Ascending aorta (tissue), 2 donors: ENCODE results near the gene FGD2. TPM values are rescaled to one million over a fixed set of nuclear protein-coding genes. Genes with fewer than 3 reads are reported as not detected.

Source experiments
- DNase-seq, 2 donors: peaks; one replicate each; pipeline ENCODE4 v3.0.0-alpha.2; 2019; ENCODE audit warnings: low spot score in 2 of 2
- H3K27ac ChIP-seq, 2 donors: fragments of 200-600 bp; sonication (generic); one replicate each; pipeline ENCODE4 v1.5.1; 2016 to 2017; ENCODE audit warnings: mild to moderate bottlenecking in 1 of 2
- H3K27me3 ChIP-seq: fragments of 200-600 bp; sonication (generic); one replicate; pipeline ENCODE4 v1.5.1; 2017
- H3K36me3 ChIP-seq, 2 donors: fragments of 200-600 bp; sonication (generic); one replicate each; pipeline ENCODE4 v1.5.1; 2016
- H3K4me1 ChIP-seq, 2 donors: fragments of 200-600 bp; sonication (generic); one replicate each; pipeline ENCODE4 v1.5.1; 2016 to 2017; ENCODE audit warnings: mild to moderate bottlenecking in 1 of 2
- H3K4me3 ChIP-seq, 2 donors: fragments of 200-600 bp; sonication (generic); one replicate each; pipeline ENCODE4 v1.5.1; 2016 to 2017; ENCODE audit warnings: mild to moderate bottlenecking in 1 of 2
- H3K9me3 ChIP-seq, 2 donors: fragments of 200-600 bp; sonication (generic); one replicate each; pipeline ENCODE4 v1.5.1; 2016
- CTCF ChIP-seq, 3 experiments: fragments of 200-600 bp in 2 of 3; fragments of 450-650 bp in 1 of 3; sonication (generic) in 2 of 3; IDR thresholded peaks; one replicate each; pipeline ENCODE4 v1.5.1; 2016 to 2019; ENCODE audit warnings: antibody characterized with exemption in 3 of 3, mild to moderate bottlenecking in 1 of 3, moderate library complexity in 1 of 3
- intact Hi-C: fragments of 100-400 bp; cut with DNase I; formaldehyde crosslinking; loops from one replicate; pipeline ENCODE4 v1.15.1; 2023
- total RNA-seq: library from RNA; depleted of rRNA; stranded (reverse); fragments of >200 nt; gene quantifications from one replicate; pipeline ENCODE4 v1.1.0, GENCODE V29; 2016

FGD2 gene
- total RNA-seq, 1 donor from 2014 or later = 49.4 TPM

DNA sequence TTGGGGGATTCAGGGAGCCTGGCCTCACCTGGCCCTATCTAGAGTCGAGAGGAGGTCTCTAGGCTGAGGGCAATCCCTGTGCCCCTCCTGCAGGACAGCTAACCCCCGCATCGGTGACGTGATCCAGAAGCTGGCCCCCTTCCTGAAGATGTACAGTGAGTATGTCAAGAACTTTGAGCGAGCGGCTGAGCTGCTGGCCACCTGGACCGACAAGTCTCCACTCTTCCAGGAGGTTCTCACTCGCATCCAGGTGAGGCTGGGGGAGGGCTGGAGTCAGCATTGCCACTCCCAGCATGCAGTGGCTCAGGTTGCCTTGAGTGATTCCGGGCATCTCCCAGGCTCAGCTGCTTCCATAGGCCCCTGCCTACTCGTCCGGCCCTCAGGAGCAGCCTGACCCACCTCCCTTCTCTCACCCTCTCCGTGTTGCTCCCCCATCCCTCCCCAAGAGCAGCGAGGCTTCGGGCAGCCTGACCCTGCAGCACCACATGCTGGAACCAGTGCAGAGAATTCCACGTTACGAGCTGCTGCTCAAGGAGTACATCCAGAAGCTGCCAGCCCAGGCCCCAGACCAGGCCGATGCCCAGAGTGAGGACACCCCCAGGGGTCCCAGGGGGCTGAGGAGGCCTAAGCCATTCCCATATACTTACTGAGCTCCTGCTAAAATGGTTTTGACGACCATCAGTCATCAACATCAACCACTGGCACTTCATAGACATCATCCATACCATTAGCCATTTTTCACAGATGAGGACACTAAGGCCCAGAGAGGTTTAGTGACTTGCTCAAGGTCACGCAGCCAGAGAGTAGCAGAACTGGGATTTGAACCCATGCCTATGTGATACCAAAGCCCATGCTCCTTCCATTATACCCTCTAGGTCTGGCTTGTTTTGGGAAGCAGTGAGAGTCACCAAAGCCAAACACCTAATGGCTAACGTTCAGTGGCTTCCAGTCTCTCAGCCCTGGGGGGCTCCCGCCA is 8.3 kb downstream of the FGD2 start:
- DNase-seq = no peak
- no peak for TF ChIP-seq CTCF (IDR thresholded peaks at IDR 0.05)
- intact Hi-C loops = no loop called here

DNA sequence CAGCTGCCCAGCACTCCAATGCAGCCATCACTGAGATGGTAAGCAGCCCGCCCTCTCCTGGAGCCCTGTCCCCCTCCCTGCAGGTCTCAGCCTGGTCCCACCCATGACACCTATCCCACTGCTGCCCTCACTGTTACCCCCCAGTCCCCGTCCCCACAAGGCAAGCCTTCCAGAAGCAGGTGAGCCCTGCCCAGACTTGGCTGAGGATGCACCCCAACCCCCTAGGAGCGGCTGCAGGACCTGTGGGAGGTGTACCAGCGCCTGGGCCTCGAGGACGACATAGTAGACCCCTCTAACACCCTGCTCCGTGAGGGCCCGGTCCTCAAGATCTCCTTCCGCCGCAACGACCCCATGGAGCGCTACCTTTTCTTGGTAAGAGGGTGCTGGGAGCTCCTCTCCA is 9.2 kb downstream of the FGD2 start:
- no peak overlapping the region for H3K4me3 ChIP-seq
- no peak overlapping the region for H3K27ac ChIP-seq
- intact Hi-C loops = loop anchor here (5.0 kb wide), 1 partner anchor 37 kb away; no protein-coding TSS in a partner anchor
- H3K9me3 ChIP-seq = no peaks in the 10 kb centered on the region
- no peak for DNase-seq
- TF ChIP-seq CTCF (IDR thresholded peaks at IDR 0.05) = no peak
- H3K4me1 ChIP-seq = peaks cover 0 to 2% of the 10 kb centered on the region in 2 donors
- H3K27me3 ChIP-seq = no peaks in the 10 kb centered on the region
- H3K36me3 ChIP-seq = no peaks in the 10 kb centered on the region

More for the DNA sequence above, 8.3 kb downstream of the FGD2 start:
- no peaks in the 10 kb centered on the region for H3K9me3 ChIP-seq
- no peaks in the 10 kb centered on the region for H3K4me1 ChIP-seq
- no peak overlapping the region for H3K4me3 ChIP-seq
- H3K27me3 ChIP-seq = no peaks in the 10 kb centered on the region
- H3K27ac ChIP-seq = no peak overlapping the region
- no peaks in the 10 kb centered on the region for H3K36me3 ChIP-seq

- DNase-seq = no peak
- Histone ChIP-seq H3K4me3 (no peak overlapping the region), H3K27ac (no peak overlapping the region), H3K27me3 (no peaks in the 10 kb centered on the region), H3K36me3 (no peaks in the 10 kb centered on the region), H3K4me1 (peaks cover 0 to 2% of the 10 kb centered on the region in 2 donors), H3K9me3 (no peaks in the 10 kb centered on the region)
- TF ChIP-seq CTCF (IDR thresholded peaks at IDR 0.05) = no peak
- intact Hi-C loops = loop anchor here (5.0 kb wide), 1 partner anchor 38 kb away; no protein-coding TSS in a partner anchor
These were observed 10.1 kb downstream of the FGD2 start for GRCh38 chr6:37015532-37015931.

DNA sequence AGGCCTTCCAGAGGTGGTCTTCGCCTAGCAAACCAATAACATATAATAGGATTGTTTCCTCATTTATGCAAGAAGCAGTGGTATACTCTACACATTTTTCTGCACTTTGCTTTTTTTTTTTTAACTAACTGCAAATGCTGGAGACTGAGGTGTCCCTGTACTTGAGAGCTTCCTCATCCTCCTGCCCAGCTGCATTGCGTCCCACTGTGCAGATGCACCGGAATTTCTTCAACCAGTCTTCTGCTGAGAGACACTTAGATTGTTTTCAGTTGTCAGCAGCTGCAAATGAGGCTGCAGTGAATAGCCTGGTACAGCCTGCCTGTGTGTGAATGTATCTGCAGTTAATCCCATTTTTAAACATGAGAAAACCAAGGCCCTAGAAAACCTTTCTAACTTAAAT is 11.5 kb downstream of the FGD2 start:
- intact Hi-C loops = loop anchor here (5.0 kb wide), 1 partner anchor 40 kb away; no protein-coding TSS in a partner anchor
- TF ChIP-seq CTCF (IDR thresholded peaks at IDR 0.05) = no peak
- Histone ChIP-seq H3K9me3 (no peaks in the 10 kb centered on the region), H3K4me3 (no peak overlapping the region), H3K36me3 (no peaks in the 10 kb centered on the region), H3K27me3 (no peaks in the 10 kb centered on the region), H3K4me1 (peaks cover 0 to 2% of the 10 kb centered on the region in 2 donors), H3K27ac (no peak overlapping the region)
- DNase-seq = no peak

DNA sequence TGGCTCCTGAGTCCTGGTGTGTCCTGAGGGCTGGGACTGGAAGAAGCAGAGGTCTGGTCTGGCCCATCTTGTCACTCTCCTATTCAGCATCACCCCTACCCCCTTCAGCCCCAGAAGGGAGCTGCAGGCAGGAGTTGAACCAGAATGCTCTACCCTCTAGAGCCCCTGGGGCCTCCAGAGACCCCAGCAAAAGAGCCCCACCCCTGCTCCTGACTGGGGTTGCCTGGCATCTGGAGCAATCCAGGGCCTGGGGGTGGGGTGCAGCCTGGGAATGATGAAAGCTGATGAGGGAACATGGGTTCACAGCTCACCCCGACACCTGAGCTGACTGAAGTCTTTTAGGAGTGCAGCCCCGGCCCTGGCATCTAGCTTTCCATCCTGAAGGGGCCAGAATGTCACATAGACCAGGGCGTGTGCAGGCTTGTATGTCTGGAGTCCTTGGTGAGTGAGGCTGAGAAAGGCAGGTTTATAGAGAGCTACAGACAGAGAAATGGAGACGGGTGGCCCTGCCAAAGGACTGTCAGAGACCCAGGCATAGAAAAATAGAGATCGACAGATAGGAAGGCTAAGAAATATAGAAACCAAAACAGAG is 12.2 kb downstream of the FGD2 start:
- H3K27ac ChIP-seq = peak overlapping the region; percentile 32 to 63
- H3K27me3 ChIP-seq = no peaks in the 10 kb centered on the region
- H3K9me3 ChIP-seq = no peaks in the 10 kb centered on the region
- H3K4me1 ChIP-seq = peaks cover 0 to 2% of the 10 kb centered on the region in 2 donors
- no peaks in the 10 kb centered on the region for H3K36me3 ChIP-seq
- no peak for TF ChIP-seq CTCF (IDR thresholded peaks at IDR 0.05)
- no peak for DNase-seq
- no peak overlapping the region for H3K4me3 ChIP-seq
- intact Hi-C loops = loop anchor here (1.0 to 5.0 kb wide), 6 partner anchors 31 to 251 kb away; partner anchors contain the start of genes C6orf89 and MTCH1
